ENCODE measurements around the gene ZNF385D. TPM values are rescaled to one million over a fixed set of nuclear protein-coding genes. Genes with fewer than 3 reads are reported as not detected.

The ZNF385D gene
- total and polyA plus RNA-seq, 3 donors from 2014 or later: 21.1 to 57.0 (median 31.4) TPM

- Histone ChIP-seq H3K9me3 (no peaks in the 10 kb centered on the region), H3K27ac (no peak overlapping the region), H3K4me3 (no peak overlapping the region), H3K36me3 (ENCODE audit: low read depth, missing control alignments) (no peaks in the 10 kb centered on the region), H3K4me1 (no peaks in the 10 kb centered on the region), H3K27me3 (no peaks in the 10 kb centered on the region)
- DNase-seq: no peak
- intact Hi-C loops (cut with DNase I; ENCODE audit: low total_unique reads): no loop called here
- WGBS, 2 donors: 38 to 55% methylated on average over 5 of the region's 5 CpGs
- TF ChIP-seq CTCF (IDR thresholded peaks at IDR 0.05) (no peak), POLR2A (IDR thresholded peaks at IDR 0.05) (no peak)
Observed at GRCh38 chr3:21372316-21372715, 378.7 kb downstream of the ZNF385D start.

All from testis (tissue), 3 donors.